Activated T-helper 1 cell treated with anti-CD3 and anti-CD28 coated beads, Interleukin-2, amount 50 U/mL, for 16 hours (primary cell): ENCODE measurements around the gene CD8B.
"Not testable (repeated sequence)": the region's sequence is repeated elsewhere in the genome, so short reads cannot be mapped to it uniquely, and the experiment has no call there.

Source experiments
- DNase-seq, 2 donors: peaks; one replicate each; pipeline ENCODE4 v3.0.0-alpha.2; 2020; ENCODE audit warnings: low read depth in 1 of 2, low spot score in 1 of 2

The CD8B gene

DNA sequence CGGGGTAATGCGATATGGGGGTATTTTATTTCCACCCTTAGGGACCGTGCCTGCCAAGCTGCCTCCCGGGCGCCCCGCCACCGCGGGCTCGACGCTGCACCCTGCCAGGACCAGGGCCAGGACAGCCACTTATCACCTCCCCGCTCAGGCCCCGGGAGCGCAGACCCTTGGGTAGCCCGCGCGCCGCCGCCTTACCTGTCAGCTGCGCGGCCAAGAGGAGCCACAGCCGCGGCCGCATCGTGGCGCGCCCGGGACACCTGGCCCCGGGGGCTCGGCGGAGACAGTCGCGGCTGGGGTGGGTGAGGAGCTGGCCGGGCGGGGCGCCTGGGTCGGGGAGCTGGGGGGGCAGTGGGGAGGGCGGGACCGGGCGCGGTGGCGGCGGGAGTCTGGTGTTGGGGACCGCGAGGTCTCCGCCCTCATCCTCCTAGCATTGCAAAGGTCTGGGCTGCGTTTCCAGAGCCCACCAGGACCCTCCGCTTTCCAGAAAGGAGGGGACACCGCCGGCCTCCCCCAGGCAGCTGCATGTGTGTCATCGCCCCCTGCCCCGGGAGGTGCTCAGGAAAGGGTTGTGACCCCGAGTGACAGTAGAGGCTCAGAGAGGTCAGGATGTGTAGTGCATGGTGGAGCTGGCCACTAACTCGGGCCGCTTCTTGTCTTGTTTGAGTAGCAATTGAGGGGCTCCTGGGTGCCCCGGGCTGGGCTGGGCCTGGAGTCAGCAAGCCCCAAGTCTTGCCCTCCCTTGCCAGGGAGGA, at the start of gene CD8B:
TSS of gene CD8B (minus strand) at position 259 of the 752 bp plus-strand sequence. CDS start at position 238, 21 bp downstream.
- not testable (repeated sequence) for DNase-seq

GRCh38 chr2:86905868-86906267, 44.2 kb upstream of the CD8B start:
- not testable (repeated sequence) for DNase-seq

DNA sequence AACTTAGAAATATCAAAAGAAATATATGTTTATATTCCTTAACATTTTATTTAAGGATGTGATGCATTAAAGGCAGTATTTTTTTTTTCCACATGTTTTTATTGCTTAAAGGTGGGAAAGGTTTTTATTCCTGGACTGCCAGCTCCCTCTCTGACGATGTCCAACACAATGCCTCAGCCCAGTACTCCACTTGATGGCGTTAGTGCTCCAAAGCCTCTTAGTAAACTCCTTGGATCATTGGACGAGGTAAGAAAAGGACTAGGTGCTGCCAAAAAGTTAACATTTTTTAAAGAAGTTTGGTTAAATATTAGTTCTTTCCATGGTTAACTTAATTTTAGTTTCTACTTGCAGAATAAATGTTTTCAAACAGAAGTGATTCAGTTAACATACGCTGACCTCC, 39.0 kb upstream of the CD8B start:
- DNase-seq, result not testable (repeated sequence)

GRCh38 chr2:86886026-86886425, 24.3 kb upstream of the CD8B start:
- not testable (repeated sequence) for DNase-seq

- DNase-seq, result not testable (repeated sequence)
Measured at GRCh38 chr2:86882865-86883264, 21.2 kb upstream of the CD8B start.

- DNase-seq, result not testable (repeated sequence)
Measured at GRCh38 chr2:86882118-86882665, 20.5 kb upstream of the CD8B start.

GRCh38 chr2:86878986-86879385, 17.3 kb upstream of the CD8B start:
- not testable (repeated sequence) for DNase-seq

- not testable (repeated sequence) for DNase-seq
Measured at GRCh38 chr2:86870941-86871340, 9.3 kb upstream of the CD8B start.

GRCh38 chr2:86868895-86869468, 7.3 kb upstream of the CD8B start:
- not testable (repeated sequence) for DNase-seq

DNA sequence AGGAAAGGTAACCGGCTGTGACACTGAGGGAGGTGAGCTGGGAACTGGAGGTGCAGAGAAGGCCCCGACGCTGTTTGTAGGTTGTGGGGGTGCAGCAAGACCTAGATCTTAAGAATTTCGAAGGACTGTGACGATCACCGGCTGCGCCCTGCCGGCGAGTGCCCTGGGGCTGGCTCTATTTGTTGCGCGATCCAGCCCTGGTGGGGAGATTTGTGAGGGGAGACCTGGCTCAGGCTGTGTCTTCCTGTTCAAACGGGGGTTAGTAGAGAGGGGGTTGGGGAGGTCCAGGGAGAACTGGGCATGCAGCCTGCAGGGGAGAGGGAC, 656 bp upstream of the CD8B start:
- not testable (repeated sequence) for DNase-seq

- not testable (repeated sequence) for DNase-seq
Measured at GRCh38 chr2:86861175-86861574, 511 bp downstream of the CD8B start.

DNA sequence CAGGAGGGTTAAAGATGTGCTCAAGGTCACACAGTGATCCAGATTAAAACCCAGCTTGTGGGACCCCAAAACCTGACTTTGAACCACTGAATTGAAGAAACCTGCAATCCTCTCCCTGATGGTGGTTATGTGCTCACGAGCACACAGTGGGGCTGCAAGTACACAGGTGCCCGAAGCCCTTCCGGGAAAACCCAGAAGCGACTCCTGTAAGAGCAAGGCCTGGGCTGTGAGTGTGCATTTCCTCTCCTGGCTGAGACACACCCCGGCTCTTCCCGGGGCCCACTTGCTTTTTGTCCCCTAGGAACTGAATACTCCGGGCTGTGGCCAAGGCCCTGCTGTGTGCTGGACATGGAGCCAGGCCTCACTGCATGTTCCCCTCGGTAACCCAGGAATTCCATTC, 1.1 kb downstream of the CD8B start:
- not testable (repeated sequence) for DNase-seq

DNA sequence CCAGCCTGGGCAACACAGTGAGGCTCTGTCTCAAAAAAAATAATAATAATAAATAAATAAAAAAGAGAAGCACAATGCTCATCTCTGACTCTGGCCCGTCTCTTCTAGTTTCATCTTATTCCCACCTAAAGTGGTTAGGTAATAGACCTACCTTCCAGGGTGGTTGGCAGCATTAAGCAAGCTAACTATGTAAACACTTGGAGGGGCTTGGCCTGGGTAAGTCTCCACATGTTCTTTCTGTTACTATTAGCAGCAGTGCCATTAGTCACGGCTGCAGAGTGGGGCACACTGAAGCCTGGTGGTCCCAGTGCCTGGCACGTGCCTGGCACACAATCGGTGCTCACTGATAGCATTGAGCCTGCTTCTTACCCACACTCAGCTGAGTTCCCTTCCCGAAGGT, 4.0 kb downstream of the CD8B start:
- not testable (repeated sequence) for DNase-seq

DNA sequence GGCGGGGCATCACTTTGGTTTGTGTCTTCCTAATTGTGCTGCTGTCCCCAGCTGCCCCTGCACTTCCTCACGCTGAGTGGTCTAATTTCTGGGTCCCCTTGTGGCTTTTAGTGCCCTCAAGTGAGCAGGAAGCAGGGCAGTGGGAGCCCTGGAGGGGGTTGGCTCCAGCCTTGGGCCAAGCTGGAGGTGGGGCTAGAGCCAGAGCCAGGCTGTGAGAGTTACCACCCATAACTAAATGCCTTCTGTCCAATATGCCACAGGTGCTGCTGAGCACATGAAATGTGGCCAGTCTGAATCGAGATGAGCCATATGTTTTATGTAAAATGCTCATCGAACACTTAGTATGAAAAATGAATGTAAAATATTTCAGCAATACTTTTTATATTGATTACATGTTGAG, 5.2 kb downstream of the CD8B start:
- DNase-seq, result not testable (repeated sequence)

DNA sequence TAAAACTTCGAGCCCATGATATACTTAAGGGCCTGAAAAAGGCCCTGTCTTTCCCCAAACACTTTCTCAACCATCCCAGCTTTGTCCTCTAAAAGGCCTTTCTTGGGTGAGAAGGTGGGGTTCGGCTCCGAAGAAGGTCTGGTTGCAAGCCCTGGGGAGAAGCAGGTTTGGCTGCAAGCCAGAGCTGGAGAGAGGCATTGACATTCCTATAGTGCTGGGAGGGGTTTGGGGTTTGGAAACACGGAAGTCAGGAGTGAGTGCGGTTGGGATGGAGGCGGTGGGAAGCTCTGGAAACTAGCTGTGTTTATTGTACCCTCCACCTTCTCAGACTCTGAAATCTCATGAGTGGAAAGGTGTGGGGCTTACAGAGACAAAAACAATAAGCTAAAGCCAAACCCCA, 5.7 kb downstream of the CD8B start:
- not testable (repeated sequence) for DNase-seq

- DNase-seq, result not testable (repeated sequence)
Measured at GRCh38 chr2:86851581-86851980, 10.1 kb downstream of the CD8B start.

GRCh38 chr2:86842607-86843234, 19.0 kb downstream of the CD8B start:
- DNase-seq, result not testable (repeated sequence)

DNA sequence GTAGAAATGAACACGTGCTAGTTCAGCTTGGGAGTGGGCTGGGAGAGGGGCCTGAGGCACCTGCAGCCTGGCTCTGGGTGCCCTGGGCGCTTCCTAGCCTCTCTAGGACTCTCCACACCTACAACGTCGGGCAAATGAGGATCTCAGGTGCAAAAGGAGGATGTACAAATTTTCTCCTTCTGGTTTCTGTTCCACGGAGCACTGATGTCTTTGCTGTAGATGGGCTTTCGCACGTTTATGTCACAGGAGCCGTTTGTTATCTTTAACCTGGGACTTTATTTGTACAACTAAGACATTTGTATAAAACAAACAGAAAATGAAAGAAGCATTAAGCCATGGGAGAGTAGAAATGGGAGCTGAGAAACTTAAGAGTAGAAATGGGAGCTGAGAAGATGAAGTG, 20.4 kb downstream of the CD8B start:
- not testable (repeated sequence) for DNase-seq

DNA sequence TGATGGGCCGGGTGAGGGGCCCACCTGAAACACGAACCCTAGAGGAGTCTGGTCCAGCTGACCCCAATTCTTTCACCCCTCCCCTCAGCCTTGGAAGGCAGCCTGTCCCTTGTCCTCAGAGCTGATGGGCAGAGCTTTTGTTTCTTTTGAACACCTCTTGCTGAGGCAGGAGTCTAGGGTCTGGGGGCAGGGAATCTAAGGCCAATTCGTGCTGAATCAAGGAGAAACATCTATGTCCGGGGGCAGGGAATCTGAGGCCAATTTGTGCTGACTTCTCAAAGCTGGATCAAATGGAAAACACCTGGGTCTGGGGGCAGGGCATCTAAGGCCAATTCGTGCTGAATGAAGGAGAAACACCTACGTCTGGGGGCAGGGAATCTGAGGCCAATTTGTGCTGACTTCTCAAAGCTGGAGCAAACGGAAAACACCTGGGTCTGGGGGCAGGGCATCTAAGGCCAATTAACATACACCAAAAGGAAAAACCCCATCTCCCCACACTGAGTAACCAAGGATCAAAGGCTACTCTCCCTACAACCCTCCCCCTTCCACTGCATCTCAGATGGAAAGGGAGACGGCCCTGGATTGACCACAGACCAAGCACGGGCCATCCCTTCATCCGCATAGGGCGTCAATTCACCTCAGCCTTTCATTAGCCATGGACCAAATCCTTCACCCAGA, 21.7 kb downstream of the CD8B start:
- not testable (repeated sequence) for DNase-seq

DNA sequence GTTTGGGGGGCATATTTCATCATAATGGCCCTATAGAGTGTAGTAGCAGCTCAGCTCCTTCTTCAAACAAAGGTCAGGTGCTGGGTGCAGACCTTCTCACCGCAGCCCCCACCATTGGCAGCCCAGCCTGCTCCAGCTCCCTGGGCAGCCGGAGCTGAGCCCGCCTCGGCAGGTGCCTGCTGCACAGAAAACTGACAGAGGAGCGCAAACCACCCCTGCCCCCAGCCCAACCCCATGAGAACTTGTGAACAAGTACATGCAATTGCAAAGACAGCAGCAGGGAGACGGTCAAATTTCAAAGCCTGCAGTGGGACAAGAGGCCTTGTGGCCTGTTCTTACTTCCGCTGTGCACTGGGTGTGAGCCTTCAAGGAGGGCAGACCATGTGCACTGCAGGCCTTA, 22.2 kb downstream of the CD8B start:
- not testable (repeated sequence) for DNase-seq

DNA sequence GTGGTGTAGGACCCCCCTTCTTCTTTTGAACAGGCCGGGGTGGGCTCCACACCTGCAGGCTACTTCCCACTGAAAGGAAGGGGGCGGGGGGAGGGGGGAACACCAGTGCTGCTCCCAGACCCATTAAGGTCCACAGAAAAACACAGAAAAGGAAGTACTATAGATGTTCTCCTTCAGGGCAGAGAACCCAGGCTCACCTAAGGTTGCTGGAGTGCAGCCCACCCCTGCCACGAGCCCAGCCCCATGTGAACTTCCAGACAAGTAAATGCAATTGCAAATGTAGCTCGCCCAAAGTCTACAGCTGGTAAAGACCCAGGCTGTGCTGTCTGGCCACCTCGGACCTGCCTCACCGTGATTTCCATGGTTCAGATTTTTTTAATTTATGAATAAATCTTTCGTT, 24.0 kb downstream of the CD8B start:
- DNase-seq, result not testable (repeated sequence)
